GM21515 (cell line): ENCODE measurements around the gene STRA6.

ENCODE experiments used
- ATAC-seq: cut with Tn5 transposase; IDR thresholded peaks from one replicate; pipeline ENCODE4 v1.9.1; 2021; ENCODE audit not compliant: unreplicated experiment

STRA6 gene

DNA sequence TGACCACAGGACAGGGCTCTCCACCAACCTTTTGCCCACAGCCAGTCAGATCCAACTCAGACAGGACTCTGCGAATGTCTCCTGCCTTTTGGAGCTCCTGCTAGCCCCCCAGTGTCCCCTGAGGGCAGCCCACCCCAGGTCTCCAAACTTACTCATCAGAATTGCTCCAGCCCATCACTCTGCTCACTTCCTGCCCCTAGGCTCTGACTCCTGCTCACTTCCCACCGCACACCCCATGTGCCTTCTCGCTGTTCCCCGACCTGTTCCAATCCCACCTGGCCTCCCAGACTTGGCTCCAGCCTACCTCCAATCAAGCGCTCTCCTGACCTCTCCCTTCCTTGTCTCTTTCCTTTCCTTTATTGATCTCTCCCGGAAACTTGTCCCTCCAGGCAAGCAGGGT is 5.9 kb upstream of the STRA6 start:
- ATAC-seq: no peak

DNA sequence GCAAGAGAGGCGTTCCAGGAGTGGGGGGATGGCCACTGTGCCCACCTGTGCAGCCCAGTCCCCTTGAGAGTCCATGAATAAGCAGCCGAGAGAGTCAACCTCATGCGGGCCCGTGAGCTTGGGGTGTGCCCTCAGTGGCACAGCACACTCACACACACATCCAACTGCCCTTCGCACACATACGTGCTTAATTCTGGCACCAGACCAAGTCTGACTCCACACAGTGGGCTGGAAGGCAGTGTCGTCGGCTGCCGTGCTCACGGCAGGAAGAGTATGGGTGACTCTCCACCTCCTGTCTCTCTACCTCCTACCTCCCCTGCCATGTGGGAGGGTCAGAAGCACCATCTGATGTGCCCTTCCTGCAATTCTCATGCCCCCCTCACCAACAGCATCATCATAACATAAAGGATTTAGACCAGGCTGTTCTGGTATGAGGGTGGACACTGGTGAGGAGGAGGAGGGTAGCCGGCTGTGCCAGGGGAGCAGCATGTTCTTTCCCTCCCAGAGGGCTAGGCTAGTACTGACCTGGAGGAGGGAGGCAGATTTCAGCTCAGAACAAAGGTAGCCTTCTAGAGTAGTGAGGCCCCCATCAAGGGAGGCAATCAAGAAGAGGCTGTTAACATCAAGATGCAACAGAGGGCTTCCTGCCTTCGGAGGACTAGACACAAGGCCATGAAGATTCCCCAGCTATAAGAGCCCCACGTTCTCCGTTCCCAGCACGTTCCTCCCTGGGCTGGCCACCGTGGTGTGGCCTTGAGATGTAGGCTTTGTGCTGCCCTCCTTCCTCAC is 5.3 kb upstream of the STRA6 start:
- ATAC-seq: no peak

DNA sequence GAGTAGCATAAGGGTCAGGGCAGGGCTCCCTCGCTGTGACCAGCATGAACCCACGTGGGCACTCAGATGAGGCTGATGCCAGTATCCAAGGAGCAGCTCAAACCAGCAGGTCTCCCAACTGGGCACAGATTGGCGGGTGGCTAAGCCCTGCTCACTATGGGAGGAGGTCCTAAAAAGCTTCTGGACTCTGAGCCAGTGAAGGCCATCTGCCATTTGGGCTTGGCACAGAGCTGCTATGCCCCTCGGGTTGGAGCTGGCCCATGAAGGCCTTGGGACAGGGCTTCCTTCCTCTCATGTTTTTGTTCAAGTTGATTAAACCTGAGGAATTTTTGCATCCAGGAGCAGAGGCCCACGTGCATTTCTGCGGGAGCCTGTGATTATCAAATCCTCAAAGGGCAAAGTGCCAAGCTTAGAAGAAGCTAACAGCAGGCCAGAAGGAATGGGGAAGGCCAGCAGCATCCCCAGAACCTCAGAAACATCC is 4.3 kb upstream of the STRA6 start:
- ATAC-seq: no peak

DNA sequence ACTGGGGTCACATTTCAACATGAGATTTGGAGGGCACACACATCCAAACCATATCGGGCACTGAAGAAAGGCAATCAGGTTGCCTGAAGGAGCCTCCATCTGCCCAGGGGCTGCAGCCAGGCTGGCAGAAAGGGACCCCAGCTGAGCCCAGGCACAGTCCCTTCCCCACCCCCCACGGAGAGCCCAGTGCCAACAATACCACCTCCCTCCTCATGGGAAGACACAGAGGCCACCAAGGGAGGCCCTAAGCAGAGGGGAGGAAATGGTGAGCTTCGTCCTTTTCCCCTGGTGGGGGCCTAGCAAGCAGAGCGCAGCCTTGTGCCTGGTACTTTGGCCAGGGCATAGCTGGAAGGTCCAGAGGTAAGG is 3.0 kb upstream of the STRA6 start:
- no peak for ATAC-seq

DNA sequence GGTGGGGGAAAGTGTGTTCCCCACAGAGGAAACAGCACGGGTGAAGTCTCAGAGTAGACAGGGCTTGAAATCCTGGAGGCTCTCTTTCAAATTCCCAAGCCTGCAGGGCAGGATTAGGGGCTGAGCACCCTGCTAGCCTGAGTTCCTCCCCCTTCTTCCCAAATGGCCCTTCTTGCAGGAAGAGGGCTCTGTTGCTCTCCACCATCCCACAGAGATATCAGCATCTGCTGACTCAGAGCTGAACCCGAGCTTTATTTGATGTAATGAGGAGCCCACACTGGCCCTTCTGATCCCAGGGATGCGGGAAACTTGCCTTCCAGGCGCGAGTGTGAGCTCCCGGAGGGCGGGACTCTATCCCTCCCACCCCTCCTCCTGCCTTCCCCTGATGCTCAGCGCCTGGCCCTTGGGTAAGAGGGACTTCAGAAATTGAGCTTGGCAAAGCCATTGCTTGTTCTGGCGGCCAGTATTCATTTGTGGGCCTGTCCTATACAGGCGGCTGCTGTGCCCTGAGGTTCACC is 1.4 kb upstream of the STRA6 start:
- no peak for ATAC-seq

DNA sequence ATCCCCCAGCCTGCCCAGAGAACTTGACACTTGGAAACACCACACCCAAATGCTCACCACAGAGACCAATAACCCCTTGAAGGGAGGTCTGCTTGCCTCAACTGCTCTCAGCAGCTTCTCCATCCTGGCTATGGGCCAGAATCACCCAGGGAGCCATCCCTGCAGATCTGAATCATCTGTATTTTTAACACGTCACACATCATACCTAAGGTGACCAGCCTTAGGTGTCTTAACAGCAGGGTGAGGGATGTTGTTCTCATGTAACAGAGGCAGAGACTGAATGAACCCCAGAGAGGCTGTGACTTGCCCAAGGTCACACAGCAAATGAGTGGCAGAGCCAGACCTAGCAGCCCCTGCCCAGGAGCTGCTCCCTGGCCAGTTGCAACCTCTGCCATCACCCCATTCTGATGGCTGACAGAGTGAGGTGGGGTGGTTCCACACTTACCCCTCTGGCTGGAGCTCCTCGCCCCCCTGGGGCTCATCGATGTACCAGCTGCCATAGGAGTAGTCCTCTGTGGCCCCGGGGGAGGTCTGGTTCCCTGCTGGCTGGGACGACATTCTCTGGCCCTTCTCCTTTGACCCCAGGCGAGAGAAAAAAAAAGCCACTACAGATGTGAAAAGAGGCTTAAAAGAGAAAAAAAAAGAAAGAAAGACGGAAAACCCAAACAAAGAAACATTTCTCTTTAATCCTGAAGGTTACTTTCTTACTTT is 722 bp downstream of the STRA6 start:
- no peak for ATAC-seq

DNA sequence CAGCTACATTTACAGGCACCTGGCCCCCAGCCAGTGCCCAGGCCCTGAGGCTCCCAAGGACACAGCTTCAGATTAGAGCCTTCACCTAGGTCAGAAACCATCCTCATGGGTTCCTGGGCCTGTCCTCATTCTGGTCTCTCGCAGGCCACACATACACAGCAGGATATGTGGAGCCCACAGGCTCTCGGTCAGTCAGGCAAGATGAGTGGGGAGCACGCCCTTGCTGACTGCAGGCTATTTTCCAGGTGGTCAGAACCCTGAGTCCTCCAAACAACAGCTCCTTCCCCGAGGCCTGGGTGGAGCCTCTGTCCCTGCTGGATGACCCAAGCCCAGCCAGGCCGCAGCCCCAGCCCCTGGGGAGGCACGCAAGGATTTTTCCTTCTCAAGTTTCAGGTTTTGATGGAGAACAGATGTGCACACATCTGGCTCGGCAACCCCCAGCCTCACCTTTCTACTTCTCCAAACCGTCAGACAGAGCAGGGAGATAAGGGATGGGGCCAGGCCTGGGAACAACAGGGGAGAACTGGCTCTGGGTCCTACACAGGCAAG is 1.6 kb downstream of the STRA6 start:
- no peak for ATAC-seq

DNA sequence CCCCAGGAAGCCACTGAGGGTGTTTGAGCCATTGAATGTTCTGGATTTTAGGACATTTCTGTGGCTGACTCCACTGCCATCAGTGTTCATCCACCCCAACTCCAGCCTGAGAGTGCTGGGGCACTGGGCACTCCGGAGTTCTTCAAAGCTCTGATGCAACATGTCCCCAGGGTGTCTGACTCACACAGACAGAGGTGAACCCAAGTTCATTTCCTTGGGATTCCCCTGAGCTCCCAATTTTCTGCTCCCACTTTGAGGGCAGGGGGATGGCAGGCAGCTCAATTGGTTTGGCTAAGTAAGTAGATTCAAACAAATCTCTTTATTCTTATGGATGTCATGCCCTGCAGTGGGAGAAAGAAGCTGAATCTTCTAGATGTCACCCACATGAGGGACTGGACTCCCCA is 2.2 kb downstream of the STRA6 start:
- ATAC-seq: no peak

DNA sequence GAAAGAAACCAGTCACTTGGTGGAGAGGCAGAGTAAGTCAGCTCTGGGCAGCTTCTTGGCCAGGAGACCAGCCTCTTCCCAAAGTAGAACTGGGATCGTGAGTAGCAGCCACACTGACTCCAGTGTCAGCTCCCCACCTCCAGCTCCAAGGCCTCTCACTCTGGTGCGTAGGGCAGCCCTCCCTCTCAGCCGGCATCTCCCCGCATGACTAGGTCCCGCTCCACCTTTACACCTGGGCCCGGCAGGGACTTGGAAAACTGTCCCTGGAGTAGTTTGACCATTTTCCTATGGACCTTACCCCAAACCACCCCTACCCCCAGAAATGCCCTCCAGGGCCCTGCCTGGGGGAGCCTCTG is 3.3 kb downstream of the STRA6 start:
- no peak for ATAC-seq

DNA sequence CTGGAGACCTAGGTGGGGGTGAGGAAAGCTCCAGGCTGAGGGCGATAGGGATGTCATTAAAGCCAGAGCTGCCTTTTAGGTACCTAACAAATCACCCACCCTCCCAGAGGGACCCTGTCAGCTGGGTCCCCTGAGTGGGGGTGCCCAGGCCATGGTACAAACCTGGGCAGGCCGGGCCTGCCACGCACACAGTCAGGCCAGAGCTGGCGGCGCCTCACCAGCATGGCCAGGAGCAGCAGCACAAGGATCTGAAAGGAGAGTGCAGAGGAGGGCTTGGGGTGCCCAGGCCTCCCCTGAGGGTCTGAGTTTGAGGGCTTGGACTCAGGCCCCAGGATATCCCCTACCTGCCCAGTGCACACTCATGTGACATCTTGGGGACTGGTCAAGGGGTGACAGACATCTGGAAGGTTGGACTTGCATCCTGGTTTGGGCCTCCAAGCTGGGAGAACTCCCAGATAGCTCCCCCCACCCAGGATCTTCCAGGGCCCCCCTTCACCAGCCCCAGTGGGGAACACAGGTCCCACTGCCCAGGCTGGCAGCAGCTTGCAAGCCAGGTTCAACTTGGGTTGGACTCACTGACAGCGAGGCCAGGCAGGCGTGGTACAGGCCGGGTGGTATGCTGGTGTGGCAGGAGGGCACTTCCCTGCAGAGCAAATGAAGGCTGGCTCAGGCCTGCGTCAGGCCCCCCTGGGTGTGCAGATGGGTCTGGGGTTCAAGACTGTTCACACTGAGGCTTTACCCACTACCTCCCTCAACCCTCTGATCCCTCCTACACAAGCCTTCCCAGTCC is 5.2 kb downstream of the STRA6 start:
- no peak for ATAC-seq

DNA sequence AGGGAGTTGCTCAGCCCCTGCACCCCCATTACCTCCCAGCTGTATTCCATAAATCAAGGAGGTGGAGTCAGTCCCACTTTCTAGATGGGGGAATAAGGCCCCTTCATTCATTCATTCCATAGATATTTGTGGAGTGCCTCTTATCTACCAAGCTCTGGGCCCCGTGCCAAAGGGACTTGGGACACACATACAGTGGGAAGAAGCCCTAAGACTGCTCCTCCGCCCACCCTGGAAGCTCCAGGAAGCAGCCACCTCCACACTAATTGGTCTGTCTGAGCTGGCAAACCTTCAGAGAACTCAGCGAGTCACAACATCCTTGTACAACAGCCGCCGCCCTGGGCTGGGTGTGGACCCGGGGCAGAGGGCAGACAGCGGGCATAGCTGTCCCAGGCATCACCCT is 6.4 kb downstream of the STRA6 start:
- no peak for ATAC-seq

DNA sequence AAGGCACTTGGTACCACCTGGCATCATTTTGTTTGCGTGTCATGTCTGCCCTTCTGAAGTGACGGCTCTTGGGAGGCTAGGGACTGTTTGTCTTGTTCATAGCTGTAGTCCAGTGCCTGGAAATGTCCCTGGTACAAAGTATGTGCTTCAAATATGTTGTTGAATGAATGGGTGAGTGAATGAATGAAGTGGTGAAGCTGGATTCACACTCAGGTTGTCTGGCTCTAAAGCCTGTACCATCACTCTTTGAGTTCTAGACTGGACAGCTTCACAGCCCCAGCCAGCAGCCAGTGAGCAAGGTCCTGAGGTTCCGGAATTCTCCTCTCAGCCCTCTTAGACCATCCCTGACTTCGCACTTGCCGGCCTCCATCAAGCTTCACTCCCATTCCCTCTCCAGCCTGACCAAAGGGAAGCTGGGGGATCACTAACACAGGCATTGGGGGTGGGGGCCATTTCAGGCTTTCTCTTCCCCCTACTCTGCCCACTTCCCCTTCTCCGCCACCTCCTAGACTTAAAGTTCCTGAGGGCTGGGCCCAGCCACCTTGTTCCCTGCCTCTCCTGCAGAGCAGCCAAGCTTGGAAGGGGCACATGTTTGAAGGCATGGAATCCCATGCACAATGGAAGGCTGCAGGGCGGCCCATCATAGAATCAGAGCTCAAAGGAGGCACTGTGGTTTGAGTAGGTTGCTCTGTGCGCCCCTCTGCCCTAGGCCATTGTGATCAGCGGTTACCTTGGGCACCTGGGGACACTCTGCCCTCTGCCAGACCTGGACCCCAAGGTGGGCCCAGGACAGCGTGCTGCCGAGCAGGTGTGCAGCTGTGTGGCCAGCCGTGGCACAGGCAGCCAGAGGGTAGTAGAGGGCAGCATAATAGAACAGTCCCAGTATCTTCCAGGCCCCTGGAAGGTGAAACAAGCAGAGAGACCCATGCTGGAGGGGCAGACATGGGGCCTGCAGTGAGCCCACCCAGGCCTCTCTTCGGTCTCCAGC is 7.7 kb downstream of the STRA6 start:
- ATAC-seq: no peak

DNA sequence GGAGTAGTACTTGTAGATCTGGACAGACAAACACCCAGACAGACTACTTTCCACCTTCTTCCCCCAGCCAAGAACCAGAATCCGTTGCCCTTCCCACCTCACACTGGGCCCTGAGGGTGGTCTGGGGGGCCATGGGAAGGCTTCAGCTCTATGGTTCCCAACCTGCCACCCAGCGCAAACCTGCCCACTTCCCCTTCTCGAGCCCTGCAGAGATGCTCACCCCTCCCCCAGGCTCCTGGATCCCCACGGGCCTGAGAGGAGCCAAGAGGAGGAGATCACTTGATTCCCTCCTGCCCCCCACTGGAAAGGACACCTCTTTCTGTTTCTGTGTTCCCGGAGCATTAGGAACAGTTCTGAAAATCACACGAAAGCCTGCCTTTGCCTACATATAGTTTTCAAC is 8.7 kb downstream of the STRA6 start:
- no peak for ATAC-seq

DNA sequence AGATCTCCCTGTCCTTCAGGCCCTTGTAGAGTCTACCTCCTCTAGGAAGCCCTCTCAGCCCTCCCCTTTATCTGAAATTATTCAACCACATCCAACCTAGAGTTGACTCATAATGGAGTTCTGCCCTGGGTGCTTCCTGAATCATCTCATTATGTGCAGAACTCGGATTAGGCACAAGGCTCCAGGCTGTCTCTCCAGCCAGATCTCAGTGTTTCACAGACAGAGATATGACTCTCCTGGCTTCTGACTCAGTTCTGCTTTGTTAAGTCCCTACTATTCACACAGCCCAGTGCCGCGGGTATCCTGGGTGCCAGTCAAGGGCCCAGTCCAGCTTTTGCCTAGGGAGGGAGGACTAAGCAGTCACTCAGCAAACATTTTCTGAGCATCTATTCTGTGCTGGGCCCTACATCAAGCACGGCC is 9.3 kb downstream of the STRA6 start:
- no peak for ATAC-seq

DNA sequence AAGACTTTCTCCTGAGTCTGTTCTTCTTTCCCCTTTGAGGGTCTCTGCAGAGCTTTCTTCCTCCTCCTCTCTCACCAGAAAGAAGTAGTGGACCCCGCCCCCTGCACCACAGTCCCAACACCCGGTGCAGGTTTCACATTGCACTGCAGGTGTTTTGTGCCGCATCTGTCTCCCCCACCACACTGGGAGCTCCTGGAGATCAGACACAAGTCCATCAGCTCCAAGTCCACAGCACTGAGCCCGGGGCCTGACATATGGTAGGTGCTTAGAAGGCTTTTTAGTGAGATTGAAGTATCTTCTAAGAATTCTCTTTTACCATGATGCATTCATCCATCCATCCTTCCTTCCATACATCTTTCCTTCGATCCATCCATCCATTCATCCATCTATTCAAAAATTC is 9.8 kb downstream of the STRA6 start:
- ATAC-seq: no peak

DNA sequence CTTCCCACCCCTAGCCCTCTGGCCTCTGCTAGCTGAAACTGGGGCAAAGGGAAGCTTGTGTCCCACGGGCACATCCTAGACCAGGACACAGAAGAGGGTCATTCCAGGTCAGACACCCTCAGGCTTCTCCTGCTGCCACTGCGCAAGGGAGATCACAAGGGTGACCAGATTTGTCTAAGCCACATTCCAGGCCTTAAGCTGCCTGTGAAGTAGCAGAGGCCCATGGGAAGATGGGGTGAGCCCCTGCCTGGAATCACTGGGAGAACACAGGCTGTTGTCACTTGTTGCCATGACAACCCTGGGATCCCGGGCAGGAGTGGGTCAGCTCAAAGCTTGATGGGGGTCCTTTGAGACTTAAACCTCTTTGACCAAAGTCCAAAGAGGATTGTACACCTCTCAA is 10.8 kb downstream of the STRA6 start:
- no peak for ATAC-seq

DNA sequence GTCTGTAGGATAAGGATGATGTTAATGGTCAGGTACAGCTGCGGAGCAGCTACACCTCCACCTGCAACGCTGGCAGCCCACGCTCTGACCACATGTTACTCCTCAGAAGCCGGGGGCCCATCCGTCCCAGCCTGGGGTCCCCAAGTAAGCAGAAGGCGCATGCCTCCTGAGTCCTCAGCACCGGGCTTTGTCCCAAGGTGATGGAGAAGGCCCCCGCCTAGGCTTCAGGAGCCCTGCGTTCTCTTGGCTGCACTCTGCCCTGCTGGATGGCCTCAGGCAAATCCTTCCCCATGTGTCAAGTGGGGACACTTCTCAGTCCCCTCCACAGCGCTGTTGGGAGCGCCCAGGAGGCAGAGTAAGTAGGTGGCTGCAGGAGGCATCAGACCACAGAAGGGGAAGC is 14.4 kb downstream of the STRA6 start:
- no peak for ATAC-seq

DNA sequence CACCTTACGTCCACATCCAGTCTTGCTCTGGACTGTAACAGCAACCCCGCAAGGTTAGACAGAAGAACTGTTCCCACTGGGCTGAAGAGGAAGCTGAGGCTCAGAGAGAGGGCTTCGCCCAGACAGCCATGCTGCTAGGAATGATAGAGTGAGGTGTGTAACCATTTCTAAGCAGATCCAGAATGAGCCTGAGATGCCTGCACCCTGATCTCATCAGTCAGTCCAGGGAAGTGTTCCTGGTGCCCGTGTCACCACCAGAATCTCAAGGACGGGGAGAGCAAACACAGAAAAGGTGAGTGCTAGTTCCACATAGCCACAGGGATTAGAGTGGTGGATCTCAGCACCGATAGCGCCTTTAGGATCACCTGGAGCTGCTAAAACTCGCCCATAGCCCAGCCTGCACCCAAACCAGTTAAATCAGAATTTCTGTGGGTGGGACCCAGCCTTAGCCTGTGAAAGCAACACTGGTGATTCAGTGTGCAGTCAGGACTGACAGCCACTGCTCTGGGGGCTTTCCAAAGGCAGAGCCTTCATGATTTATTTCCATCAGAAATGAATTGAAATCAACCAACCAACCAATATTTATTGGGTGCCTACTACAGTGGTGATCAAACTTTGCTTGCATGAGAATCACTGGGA is 16.8 kb downstream of the STRA6 start:
- ATAC-seq: no peak

DNA sequence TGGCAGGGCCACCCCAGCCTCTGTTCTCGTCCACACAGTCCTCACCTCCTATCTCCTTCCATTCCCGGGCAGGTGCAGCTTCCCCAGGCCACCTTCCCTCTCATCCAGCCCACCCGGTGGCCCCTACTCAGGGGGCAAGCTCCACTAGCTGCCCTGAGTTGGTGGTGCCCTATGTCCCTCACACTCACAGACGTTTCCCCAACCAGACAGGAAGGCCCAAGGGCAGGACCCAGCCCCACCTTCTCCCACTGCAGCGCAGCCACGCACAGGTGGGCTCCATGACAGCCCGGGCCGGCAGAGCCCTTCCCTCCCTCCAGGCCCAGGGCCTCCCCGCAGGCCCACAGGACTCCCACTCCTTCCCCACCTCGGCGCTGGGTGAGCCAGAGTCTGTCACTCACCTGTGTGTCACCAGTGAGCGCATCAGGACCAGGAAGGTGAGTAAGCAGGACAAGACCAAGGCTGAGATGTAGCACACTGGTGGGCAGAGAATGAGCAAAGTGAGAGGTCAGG is 17.9 kb downstream of the STRA6 start:
- ATAC-seq: no peak

DNA sequence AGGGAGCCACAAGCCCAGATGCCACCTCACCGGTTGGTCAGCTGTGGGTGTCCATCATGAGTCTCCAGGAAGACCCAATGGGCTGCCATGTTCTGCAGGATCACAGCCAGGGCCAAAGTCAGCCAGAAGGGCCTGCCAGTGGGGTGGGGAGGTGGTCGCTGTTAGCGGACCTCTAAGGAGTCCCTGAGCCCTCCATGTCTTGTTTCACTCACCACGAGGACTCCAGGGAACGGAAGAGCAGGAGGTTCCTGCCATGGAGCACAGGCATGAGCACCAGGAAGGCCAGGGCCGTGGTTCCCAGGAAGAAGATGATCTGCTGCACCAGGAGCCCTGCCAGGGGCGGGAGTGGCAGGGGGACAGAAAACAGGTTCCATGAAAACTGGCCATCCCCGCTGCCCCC is 20.5 kb downstream of the STRA6 start:
- ATAC-seq: no peak
